Smooth muscle cell of the coronary artery (primary cell): ENCODE measurements around the gene B4GALT6. TPM values are rescaled to one million over a fixed set of nuclear protein-coding genes. Genes with fewer than 3 reads are reported as not detected.

Experiments
- total RNA-seq: library from RNA; depleted of rRNA; stranded (reverse); fragments of >200 nt; gene quantifications from 2 replicates; pipeline ENCODE4 v1.2.3, GENCODE V29; 2014; ENCODE audit warnings: low replicate concordance

Gene B4GALT6, protein sequence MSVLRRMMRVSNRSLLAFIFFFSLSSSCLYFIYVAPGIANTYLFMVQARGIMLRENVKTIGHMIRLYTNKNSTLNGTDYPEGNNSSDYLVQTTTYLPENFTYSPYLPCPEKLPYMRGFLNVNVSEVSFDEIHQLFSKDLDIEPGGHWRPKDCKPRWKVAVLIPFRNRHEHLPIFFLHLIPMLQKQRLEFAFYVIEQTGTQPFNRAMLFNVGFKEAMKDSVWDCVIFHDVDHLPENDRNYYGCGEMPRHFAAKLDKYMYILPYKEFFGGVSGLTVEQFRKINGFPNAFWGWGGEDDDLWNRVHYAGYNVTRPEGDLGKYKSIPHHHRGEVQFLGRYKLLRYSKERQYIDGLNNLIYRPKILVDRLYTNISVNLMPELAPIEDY
- total RNA-seq, result 2.1 and 2.3 TPM in 2 replicates

DNA sequence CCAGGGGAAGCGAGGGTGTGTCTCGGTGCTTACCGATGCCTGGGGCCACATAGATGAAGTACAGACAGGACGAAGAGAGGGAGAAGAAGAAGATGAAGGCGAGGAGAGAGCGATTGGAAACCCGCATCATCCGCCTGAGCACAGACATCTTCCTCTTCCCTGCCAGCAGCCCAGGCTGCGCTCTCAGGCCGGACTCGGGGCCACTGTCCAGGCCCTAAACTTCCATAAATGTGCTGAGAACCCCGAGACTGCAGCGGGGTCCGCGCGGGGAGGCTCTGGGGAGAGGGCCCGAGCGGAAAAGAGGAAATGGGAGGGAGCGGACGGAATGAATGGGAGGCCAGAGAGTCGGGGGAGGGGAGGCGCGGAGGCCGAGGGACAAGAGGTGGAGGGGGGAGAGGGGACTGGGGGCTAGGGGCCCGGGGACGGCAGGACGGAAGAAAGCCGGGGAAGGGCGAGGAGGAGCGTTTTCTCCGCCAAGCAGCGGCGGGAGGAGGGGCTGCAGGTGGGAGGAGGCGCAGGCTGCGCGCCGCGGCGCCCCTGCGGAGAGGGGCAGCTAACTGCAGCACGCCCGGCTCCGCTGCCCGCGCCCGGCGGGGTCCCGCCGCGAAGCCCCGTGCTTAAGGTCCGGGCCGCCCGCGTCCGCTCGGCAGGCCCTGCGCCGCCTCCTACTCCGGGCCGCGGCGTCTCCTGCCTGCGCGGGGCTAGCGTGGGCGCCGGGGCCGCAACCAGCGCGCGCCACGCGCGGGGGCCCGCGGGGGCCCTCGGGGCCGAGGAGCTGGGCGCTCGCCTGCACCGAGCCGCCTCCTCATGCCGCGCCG lies at the start of gene B4GALT6:
B4GALT6 (minus strand) TSS at position 303 of the 818 bp plus-strand sequence; CDS start at position 148, 155 bp downstream.

GRCh38 chr18:31591628-31592027 lies 92.8 kb downstream of the B4GALT6 start, which contains the start of gene TTR:
TTR (plus strand) TSS chr18:31591877; CDS start chr18:31591903, 26 bp downstream.

Other genes with a start within 250 kb of the B4GALT6 start
- 0.23 TPM in 1 of 2 replicates, not detected in the other for gene DSG3, start 236.8 kb downstream of the B4GALT6 start, total RNA-seq
- gene DSG2, start 186.4 kb downstream of the B4GALT6 start, total RNA-seq, result under 0.01 and 8.9 TPM in 2 replicates
- gene TTR, start 92.7 kb downstream of the B4GALT6 start, total RNA-seq, result not detected in 2 replicates
- gene SLC25A52, start 76.3 kb upstream of the B4GALT6 start, total RNA-seq, result not detected in 2 replicates